ENCODE measurements around the gene FAM200B. TPM values are rescaled to one million over a fixed set of nuclear protein-coding genes. Genes with fewer than 3 reads are reported as not detected.

Gene FAM200B
- total RNA-seq, 2 donors from 2014 or later: 15.6 to 20.8 TPM

DNA sequence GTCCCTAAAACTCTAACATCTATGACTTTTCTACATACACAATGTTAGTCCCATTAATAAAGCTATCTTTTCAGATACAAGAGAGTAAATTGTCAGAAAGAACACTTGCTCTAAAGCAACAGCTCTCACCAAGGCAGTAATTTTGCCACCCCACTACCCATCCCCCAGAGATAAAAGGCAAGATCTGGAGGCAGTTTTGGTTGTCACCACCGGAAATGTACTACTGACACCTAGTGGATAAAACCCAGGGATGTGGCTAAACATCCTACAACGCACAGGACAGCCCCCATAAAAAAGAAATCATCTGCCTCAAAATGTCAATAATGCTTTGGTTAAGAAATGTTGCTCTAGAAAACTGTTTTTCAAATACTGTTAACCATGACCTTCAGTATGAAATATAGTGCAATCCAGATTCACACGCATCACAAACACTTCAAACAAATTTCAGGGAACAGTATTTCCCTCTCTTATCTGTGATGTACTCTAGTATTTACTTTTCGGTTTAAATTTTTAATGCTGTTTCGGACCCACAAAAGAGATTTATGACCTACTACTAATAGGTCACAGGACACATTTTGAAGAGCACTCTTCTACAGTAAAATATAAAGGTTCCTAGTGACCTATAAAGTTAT, 31.6 kb upstream of the FAM200B start:
- ATAC-seq: peak; percentile 41
- TF ChIP-seq CTCF (IDR thresholded peaks at IDR 0.05) (peak; percentile 39 to 71 (median 57)), POLR2A (IDR thresholded peaks at IDR 0.05) (no peak)
- Histone ChIP-seq H3K4me3 (no peak overlapping the region), H3K4me1 (peaks cover 57% of the 10 kb centered on the region), H3K27me3 (no peaks in the 10 kb centered on the region), H3K36me3 (replicated peaks in 1 of 2; ENCODE audit: insufficient read depth in 1 of 2, low read depth in 2 of 2) (no peaks in the 10 kb centered on the region), H3K9me3 (no peaks in the 10 kb centered on the region), H3K27ac (peak overlapping the region in 1 of 4 donors; percentile 37)
- 8 to 9% methylated on average over 5 of the region's 5 CpGs for WGBS, 2 donors
- intact Hi-C loops (cut with DNase I): no loop called here
- DNase-seq: peak; percentile 31 to 51 (median 37)

GRCh38 chr4:15651676-15652075, 30.0 kb upstream of the FAM200B start:
- ATAC-seq (no peak), DNase-seq (no peak)
- Histone ChIP-seq H3K27ac (peak overlapping the region in 2 of 4 donors; percentile 5 to 95), H3K36me3 (replicated peaks in 1 of 2; ENCODE audit: insufficient read depth in 1 of 2, low read depth in 2 of 2) (no peaks in the 10 kb centered on the region), H3K4me3 (no peak overlapping the region), H3K27me3 (no peaks in the 10 kb centered on the region), H3K9me3 (no peaks in the 10 kb centered on the region), H3K4me1 (peaks cover 61% of the 10 kb centered on the region)
- 29 to 35% methylated on average over 2 of the region's 2 CpGs for WGBS, 2 donors
- intact Hi-C loops (cut with DNase I): no loop called here
- TF ChIP-seq POLR2A (IDR thresholded peaks at IDR 0.05): no peak
- no peak for TF ChIP-seq CTCF (IDR thresholded peaks at IDR 0.05)

DNA sequence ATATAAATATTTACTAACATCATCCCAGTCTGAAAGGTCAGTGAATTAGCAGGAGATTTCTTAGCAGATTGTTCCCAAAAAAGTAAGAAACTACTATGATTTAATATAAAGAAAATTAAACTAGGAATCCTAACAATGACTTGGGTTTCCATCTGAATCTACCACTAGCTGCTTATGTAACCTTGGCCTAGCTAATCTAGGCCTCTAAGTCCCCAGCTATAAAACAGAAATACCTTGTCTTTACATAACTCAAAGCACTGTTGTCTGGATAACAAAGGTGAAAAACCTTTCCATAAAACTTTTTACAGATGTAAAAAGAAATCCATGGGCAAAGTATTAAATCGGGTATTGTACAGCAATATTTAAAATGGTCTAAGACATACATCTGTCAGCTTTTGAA, 29.4 kb upstream of the FAM200B start:
- TF ChIP-seq CTCF (IDR thresholded peaks at IDR 0.05): no peak
- no peak for TF ChIP-seq POLR2A (IDR thresholded peaks at IDR 0.05)
- ATAC-seq (no peak), DNase-seq (no peak)
- no peaks in the 10 kb centered on the region for H3K9me3 ChIP-seq
- WGBS, 2 donors: 63 to 84% methylated on average over 1 of the region's 1 CpG
- intact Hi-C loops (cut with DNase I): no loop called here
- peak overlapping the region in 2 of 4 donors; percentile 5 to 95 for H3K27ac ChIP-seq
- H3K4me1 ChIP-seq: peaks cover 61% of the 10 kb centered on the region
- no peaks in the 10 kb centered on the region for H3K36me3 ChIP-seq (replicated peaks in 1 of 2; ENCODE audit: insufficient read depth in 1 of 2, low read depth in 2 of 2)
- no peaks in the 10 kb centered on the region for H3K27me3 ChIP-seq
- H3K4me3 ChIP-seq: no peak overlapping the region

GRCh38 chr4:15652841-15653240, 28.8 kb upstream of the FAM200B start:
- no peaks in the 10 kb centered on the region for H3K9me3 ChIP-seq
- ATAC-seq (no peak), DNase-seq (no peak)
- peak overlapping the region in 3 of 4 donors; percentile 95 to 100 (median 95) for H3K27ac ChIP-seq
- TF ChIP-seq POLR2A (IDR thresholded peaks at IDR 0.05) (no peak), CTCF (IDR thresholded peaks at IDR 0.05) (no peak)
- intact Hi-C loops (cut with DNase I): no loop called here
- H3K4me3 ChIP-seq: no peak overlapping the region
- H3K27me3 ChIP-seq: no peaks in the 10 kb centered on the region
- H3K36me3 ChIP-seq (replicated peaks in 1 of 2; ENCODE audit: insufficient read depth in 1 of 2, low read depth in 2 of 2): no peaks in the 10 kb centered on the region
- WGBS, 2 donors: 33 to 44% methylated on average over 4 of the region's 4 CpGs
- H3K4me1 ChIP-seq: peaks cover 61% of the 10 kb centered on the region

DNA sequence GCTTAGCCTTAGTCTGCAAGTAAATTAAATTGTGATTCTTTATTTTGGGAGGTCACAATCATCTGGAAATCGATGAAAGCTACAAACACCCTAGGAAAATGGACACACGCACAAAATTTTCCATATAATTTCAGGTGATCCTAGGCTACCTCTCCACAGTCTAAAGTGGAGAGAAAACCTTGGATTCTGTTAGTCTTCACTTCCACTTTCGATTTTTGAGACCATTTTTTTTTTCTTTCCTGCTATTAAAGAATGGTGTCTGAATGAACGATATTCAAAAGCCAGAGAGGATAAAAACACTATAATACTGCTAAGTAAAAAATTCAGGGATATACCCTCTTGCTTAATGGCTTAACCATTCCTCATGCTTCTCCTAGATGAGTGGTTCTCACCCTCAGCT, 28.2 kb upstream of the FAM200B start:
- intact Hi-C loops (cut with DNase I): no loop called here
- ATAC-seq (no peak), DNase-seq (no peak)
- Histone ChIP-seq H3K27me3 (no peaks in the 10 kb centered on the region), H3K4me1 (peaks cover 61% of the 10 kb centered on the region), H3K27ac (peak overlapping the region in 3 of 4 donors; percentile 95 to 100 (median 95)), H3K36me3 (replicated peaks in 1 of 2; ENCODE audit: insufficient read depth in 1 of 2, low read depth in 2 of 2) (no peaks in the 10 kb centered on the region), H3K9me3 (no peaks in the 10 kb centered on the region), H3K4me3 (no peak overlapping the region)
- 17 to 18% methylated on average over 4 of the region's 4 CpGs for WGBS, 2 donors
- TF ChIP-seq CTCF (IDR thresholded peaks at IDR 0.05): no peak
- no peak for TF ChIP-seq POLR2A (IDR thresholded peaks at IDR 0.05)
